Fibroblast of lung (primary cell): ENCODE data around the gene CLPTM1L. TPM values are rescaled to one million over a fixed set of nuclear protein-coding genes. Genes with fewer than 3 reads are reported as not detected.

Experiments
- DNase-seq, 2 donors: peaks; one replicate each; pipeline versions ENCODE4 v3.0.0 to v3.0.0-alpha.2; 2010; ENCODE audit warnings: low read depth in 2 of 2
- H2AFZ ChIP-seq: 2 replicates; pipeline ENCODE4 v1.5.1; 2012; ENCODE audit warnings: low read length, control low read depth, inconsistent platforms
- H3K27ac ChIP-seq: 2 replicates; pipeline ENCODE4 v1.5.1; 2011; ENCODE audit warnings: low read length, control low read depth; ENCODE audit not compliant: insufficient read depth
- H3K27me3 ChIP-seq: 2 replicates; pipeline ENCODE4 v1.5.1; 2011; ENCODE audit warnings: mild to moderate bottlenecking, low read length; ENCODE audit not compliant: control insufficient read depth, insufficient read depth
- H3K36me3 ChIP-seq: 2 replicates; pipeline ENCODE4 v1.5.1; 2011; ENCODE audit warnings: low read length; ENCODE audit not compliant: control insufficient read depth, insufficient read depth
- H3K4me1 ChIP-seq: 2 replicates; pipeline ENCODE4 v1.5.1; 2011; ENCODE audit warnings: low read length; ENCODE audit not compliant: control insufficient read depth, insufficient read depth; ENCODE audit errors: extremely low read depth
- H3K4me2 ChIP-seq: 2 replicates; pipeline ENCODE4 v1.5.1; 2011; ENCODE audit warnings: low read length, control low read depth; ENCODE audit not compliant: insufficient read depth; ENCODE audit errors: extremely low read depth
- H3K4me3 ChIP-seq, 4 experiments: fragments of 200-600 bp in 1 of 4; sonication (generic) in 1 of 4; replicated peaks in 1 of 4; 2 replicates each; pipeline ENCODE4 v1.5.1; 2011 to 2016; ENCODE audit warnings: low read length in 4 of 4, low read depth in 3 of 4, mild to moderate bottlenecking in 3 of 4, control low read depth in 2 of 4, inconsistent platforms in 1 of 4, mixed read lengths in 1 of 4; ENCODE audit not compliant: insufficient read depth in 1 of 4; ENCODE audit errors: control extremely low read depth in 1 of 4
- H3K79me2 ChIP-seq: 2 replicates; pipeline ENCODE4 v1.5.1; 2012; ENCODE audit warnings: mild to moderate bottlenecking, low read length, inconsistent platforms; ENCODE audit not compliant: control insufficient read depth, insufficient read depth
- H3K9ac ChIP-seq: 2 replicates; pipeline ENCODE4 v1.5.1; 2011; ENCODE audit warnings: mild to moderate bottlenecking, low read length, control low read depth; ENCODE audit not compliant: insufficient read depth
- H3K9me3 ChIP-seq: 2 replicates; pipeline ENCODE4 v1.5.1; 2012; ENCODE audit warnings: low read depth, low read length; ENCODE audit not compliant: control insufficient read depth, insufficient read depth
- H4K20me1 ChIP-seq: 2 replicates; pipeline ENCODE4 v1.5.1; 2011; ENCODE audit warnings: low read length; ENCODE audit not compliant: control insufficient read depth, insufficient read depth; ENCODE audit errors: extremely low read depth
- EZH2 ChIP-seq: IDR thresholded peaks from 2 replicates; pipeline ENCODE4 v1.5.1; 2012; ENCODE audit warnings: low read length, control low read depth, mild to moderate bottlenecking; ENCODE audit errors: missing control alignments
- polyA plus RNA-seq, 2 donors: library from polyadenylated mRNA; depleted of rRNA in 1 of 2; stranded (reverse) in 1 of 2; unstranded in 1 of 2; fragments of >200 nt; gene quantifications; 2 replicates each; pipeline ENCODE4 v1.2.1, GENCODE V29; 2011 to 2012; ENCODE audit warnings: missing spikeins in 1 of 2
- total RNA-seq: library from RNA; depleted of rRNA; stranded (reverse); fragments of >200 nt; gene quantifications from 2 replicates; pipeline ENCODE4 v1.2.1, GENCODE V29; 2014
- TF ChIP-seq, protein P1 (sequence below), 2 donors: IDR thresholded peaks in 1 of 2; conservative IDR thresholded peaks in 1 of 2; 1 replicate in 1 of 2; 2 replicates in 1 of 2; pipeline ENCODE4 v1.5.1; 2011 to 2012; ENCODE audit warnings: low read length in 2 of 2, control low read depth in 1 of 2, inconsistent platforms in 1 of 2, low read depth in 1 of 2, mild to moderate bottlenecking in 1 of 2

The CLPTM1L gene
- total and polyA plus RNA-seq, 2 donors (not counting 1 experiment from before 2014, with no cell fraction given), result 89.3 to 215 TPM

DNA sequence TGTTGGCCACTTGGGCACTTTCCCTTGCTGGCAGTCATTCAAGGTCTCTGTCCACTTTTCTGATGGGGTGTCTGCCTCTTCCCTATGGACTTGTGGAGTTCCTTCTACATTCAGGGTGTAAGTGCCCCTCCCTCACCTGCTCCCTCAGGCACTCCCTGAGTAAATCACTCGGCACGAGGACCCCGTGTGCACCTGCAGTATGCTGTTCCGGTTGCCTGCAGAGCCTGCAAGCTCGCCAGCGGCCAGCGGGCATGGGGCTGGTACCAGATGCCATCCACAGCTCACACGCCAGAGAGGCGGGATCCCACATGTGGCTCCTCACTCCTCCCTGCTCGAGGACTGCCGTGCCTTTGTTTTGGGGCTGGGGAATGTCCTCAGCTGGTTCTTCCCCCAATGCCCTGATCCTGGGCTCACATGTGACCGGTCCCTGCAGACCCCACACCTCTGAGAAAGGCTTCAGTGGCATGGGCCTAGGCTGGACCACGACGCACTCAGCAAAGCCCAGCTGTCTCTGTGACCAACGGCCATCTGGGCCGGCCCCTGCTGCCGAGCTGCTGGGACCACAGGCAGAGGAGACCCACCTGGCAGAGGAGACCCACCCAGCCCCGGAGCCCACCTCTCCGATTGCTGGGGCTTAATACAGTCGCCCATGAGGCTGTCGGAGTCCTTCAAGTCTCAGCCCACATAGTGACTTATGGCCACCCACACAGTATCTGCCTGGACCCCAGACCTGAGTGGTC lies 46.1 kb upstream of the CLPTM1L start:
- no peaks in the 10 kb centered on the region for H3K79me2 ChIP-seq
- no peak for DNase-seq
- peaks cover 17% of the 10 kb centered on the region for H3K27me3 ChIP-seq
- H3K4me1 ChIP-seq, result no peaks in the 10 kb centered on the region
- no peaks in the 10 kb centered on the region for H3K36me3 ChIP-seq
- H3K4me2 ChIP-seq, result no peak overlapping the region
- H3K9me3 ChIP-seq, result no peaks in the 10 kb centered on the region
- H4K20me1 ChIP-seq, result no peaks in the 10 kb centered on the region
- no peak for TF ChIP-seq EZH2
- TF ChIP-seq, protein P1, sequence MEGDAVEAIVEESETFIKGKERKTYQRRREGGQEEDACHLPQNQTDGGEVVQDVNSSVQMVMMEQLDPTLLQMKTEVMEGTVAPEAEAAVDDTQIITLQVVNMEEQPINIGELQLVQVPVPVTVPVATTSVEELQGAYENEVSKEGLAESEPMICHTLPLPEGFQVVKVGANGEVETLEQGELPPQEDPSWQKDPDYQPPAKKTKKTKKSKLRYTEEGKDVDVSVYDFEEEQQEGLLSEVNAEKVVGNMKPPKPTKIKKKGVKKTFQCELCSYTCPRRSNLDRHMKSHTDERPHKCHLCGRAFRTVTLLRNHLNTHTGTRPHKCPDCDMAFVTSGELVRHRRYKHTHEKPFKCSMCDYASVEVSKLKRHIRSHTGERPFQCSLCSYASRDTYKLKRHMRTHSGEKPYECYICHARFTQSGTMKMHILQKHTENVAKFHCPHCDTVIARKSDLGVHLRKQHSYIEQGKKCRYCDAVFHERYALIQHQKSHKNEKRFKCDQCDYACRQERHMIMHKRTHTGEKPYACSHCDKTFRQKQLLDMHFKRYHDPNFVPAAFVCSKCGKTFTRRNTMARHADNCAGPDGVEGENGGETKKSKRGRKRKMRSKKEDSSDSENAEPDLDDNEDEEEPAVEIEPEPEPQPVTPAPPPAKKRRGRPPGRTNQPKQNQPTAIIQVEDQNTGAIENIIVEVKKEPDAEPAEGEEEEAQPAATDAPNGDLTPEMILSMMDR (conservative IDR thresholded peaks at IDR 0.05 in 1 of 2, IDR thresholded peaks at IDR 0.05 in 1 of 2; ENCODE audit: low read depth in 1 of 2, low read length in 2 of 2), result no peak
- H3K4me3 ChIP-seq, result no peak overlapping the region
- no peak overlapping the region for H3K27ac ChIP-seq
- no peak overlapping the region for H3K9ac ChIP-seq
- H2AFZ ChIP-seq, result no peak overlapping the region

DNA sequence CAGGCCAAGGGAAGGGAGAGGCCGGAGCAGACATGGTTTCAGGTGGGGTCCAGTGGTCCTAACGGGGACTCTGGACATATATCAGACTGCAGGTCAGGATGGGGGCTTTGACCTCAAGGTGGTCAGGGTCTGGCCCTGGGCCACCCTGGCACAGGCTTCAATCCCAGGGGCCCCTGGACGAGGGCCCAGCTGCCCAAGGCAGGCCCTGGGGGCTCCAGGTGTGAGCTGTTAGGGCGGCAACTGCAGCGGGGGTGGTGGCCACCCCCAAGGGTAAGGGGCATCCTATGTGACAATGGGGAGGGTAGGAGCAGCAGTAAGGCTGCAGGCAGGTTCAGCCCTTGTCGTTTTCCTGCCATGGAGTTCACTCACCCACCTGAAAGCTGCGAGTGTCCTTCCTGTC lies 45.4 kb upstream of the CLPTM1L start:
- Histone ChIP-seq H3K27ac (no peak overlapping the region), H3K9me3 (no peaks in the 10 kb centered on the region), H3K27me3 (peaks cover 17% of the 10 kb centered on the region), H3K9ac (no peak overlapping the region), H3K4me2 (no peak overlapping the region), H3K79me2 (no peaks in the 10 kb centered on the region), H2AFZ (no peak overlapping the region), H3K4me1 (no peaks in the 10 kb centered on the region), H3K36me3 (no peaks in the 10 kb centered on the region), H4K20me1 (no peaks in the 10 kb centered on the region), H3K4me3 (no peak overlapping the region)
- TF ChIP-seq EZH2, result no peak
- TF ChIP-seq, protein P1 (conservative IDR thresholded peaks at IDR 0.05 in 1 of 2, IDR thresholded peaks at IDR 0.05 in 1 of 2; ENCODE audit: low read depth in 1 of 2, low read length in 2 of 2), result no peak
- no peak for DNase-seq

DNA sequence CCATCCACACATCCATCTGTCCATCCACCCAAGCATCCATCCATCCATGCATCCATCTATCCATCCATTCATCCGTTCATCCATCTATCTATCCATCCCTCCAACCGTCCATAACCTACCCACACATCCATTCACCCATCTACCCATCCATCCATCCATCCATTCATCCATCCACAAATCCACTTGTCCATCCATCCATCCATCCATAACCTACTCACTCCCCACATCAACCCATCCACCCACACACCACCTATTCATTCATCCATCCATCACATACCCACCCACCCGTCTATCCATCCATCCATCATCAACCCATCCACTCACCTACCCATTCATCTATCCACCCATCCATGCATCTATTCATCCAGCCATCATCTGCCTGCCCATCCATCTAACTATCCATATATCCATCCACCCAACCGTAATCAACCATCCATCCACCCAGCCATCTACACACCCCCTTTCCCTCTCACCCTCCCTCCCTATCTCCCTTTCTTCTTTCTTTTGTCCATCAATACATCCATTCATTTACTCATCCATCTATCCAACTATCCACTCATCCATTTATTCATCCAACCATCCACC lies 43.6 kb upstream of the CLPTM1L start:
- Histone ChIP-seq H3K27me3 (peaks cover 17% of the 10 kb centered on the region), H3K4me2 (no peak overlapping the region), H3K9ac (no peak overlapping the region), H2AFZ (no peak overlapping the region), H3K36me3 (no peaks in the 10 kb centered on the region), H3K27ac (no peak overlapping the region), H3K4me3 (no peak overlapping the region), H3K79me2 (no peaks in the 10 kb centered on the region), H3K4me1 (no peaks in the 10 kb centered on the region), H3K9me3 (no peaks in the 10 kb centered on the region), H4K20me1 (no peaks in the 10 kb centered on the region)
- no peak for TF ChIP-seq EZH2
- TF ChIP-seq, protein P1 (conservative IDR thresholded peaks at IDR 0.05 in 1 of 2, IDR thresholded peaks at IDR 0.05 in 1 of 2; ENCODE audit: low read depth in 1 of 2, low read length in 2 of 2), result no peak
- no peak for DNase-seq
